GM18873 (cell line): ENCODE results near the gene KCNMA1.

Source experiments
- ATAC-seq: cut with Tn5 transposase; IDR thresholded peaks from one replicate; pipeline ENCODE4 v1.9.1; 2021; ENCODE audit warnings: mild to moderate bottlenecking, moderate library complexity, moderate number of reproducible peaks; ENCODE audit not compliant: unreplicated experiment, low FRiP score

Gene KCNMA1

GRCh38 chr10:77320971-77321471 is 316.6 kb downstream of the KCNMA1 start:
- no peak for ATAC-seq

GRCh38 chr10:77319557-77319956 is 318.1 kb downstream of the KCNMA1 start:
- ATAC-seq, result no peak

- no peak for ATAC-seq
Measured at GRCh38 chr10:77318739-77319138, 318.9 kb downstream of the KCNMA1 start.

- no peak for ATAC-seq
Measured at GRCh38 chr10:77317221-77317620, 320.4 kb downstream of the KCNMA1 start.

- ATAC-seq, result no peak
Measured at GRCh38 chr10:77315496-77316129, 322.0 kb downstream of the KCNMA1 start.

GRCh38 chr10:77313066-77313750 is 324.4 kb downstream of the KCNMA1 start:
- ATAC-seq, result no peak

GRCh38 chr10:77311186-77311585 is 326.4 kb downstream of the KCNMA1 start:
- no peak for ATAC-seq

GRCh38 chr10:77310288-77310840 is 327.2 kb downstream of the KCNMA1 start:
- ATAC-seq, result no peak

- no peak for ATAC-seq
Measured at GRCh38 chr10:77309509-77309908, 328.1 kb downstream of the KCNMA1 start.

GRCh38 chr10:77309092-77309491 is 328.5 kb downstream of the KCNMA1 start:
- ATAC-seq, result no peak

- ATAC-seq, result no peak
Measured at GRCh38 chr10:77308084-77308732, 329.4 kb downstream of the KCNMA1 start.

- ATAC-seq, result no peak
Measured at GRCh38 chr10:77306666-77307065, 330.9 kb downstream of the KCNMA1 start.

GRCh38 chr10:77305650-77306632 is 331.7 kb downstream of the KCNMA1 start:
- no peak for ATAC-seq

GRCh38 chr10:77304192-77304591 is 333.4 kb downstream of the KCNMA1 start:
- ATAC-seq, result no peak

- ATAC-seq, result no peak
Measured at GRCh38 chr10:77301305-77301730, 336.3 kb downstream of the KCNMA1 start.

GRCh38 chr10:77300682-77301302 is 336.8 kb downstream of the KCNMA1 start:
- ATAC-seq, result no peak

- no peak for ATAC-seq
Measured at GRCh38 chr10:77299320-77299719, 338.3 kb downstream of the KCNMA1 start.

- ATAC-seq, result no peak
Measured at GRCh38 chr10:77297393-77297739, 340.2 kb downstream of the KCNMA1 start.

GRCh38 chr10:77296534-77297392 is 340.8 kb downstream of the KCNMA1 start:
- no peak for ATAC-seq
